NCI-H2029 treated with DMSO at 0.1 percent for 48 hours (cell line): Measurements from ENCODE around the gene FAM174C.

Experiments
- DNase-seq: peaks from one replicate; lab custom pipeline; 2025; lab: John Stamatoyannopoulos, UW

FAM174C gene

GRCh38 chr19:1286487-1287353 lies 11.4 kb downstream of the FAM174C start:
- DNase-seq = no peak

- DNase-seq = no peak
These were observed 12.3 kb downstream of the FAM174C start for GRCh38 chr19:1287354-1288225.

- no peak for DNase-seq
These were observed 12.9 kb downstream of the FAM174C start for GRCh38 chr19:1288226-1288612.

- DNase-seq = no peak
These were observed 13.7 kb downstream of the FAM174C start for GRCh38 chr19:1288833-1289685.

GRCh38 chr19:1289686-1290025 lies 14.3 kb downstream of the FAM174C start:
- DNase-seq = no peak

GRCh38 chr19:1290196-1290702 lies 14.9 kb downstream of the FAM174C start:
- DNase-seq = no peak

GRCh38 chr19:1290703-1291651 lies 15.6 kb downstream of the FAM174C start:
- no peak for DNase-seq

GRCh38 chr19:1291761-1292418 lies 16.6 kb downstream of the FAM174C start:
- DNase-seq = no peak

GRCh38 chr19:1292419-1293151 lies 17.3 kb downstream of the FAM174C start:
- no peak for DNase-seq

GRCh38 chr19:1293782-1294604 lies 18.7 kb downstream of the FAM174C start:
- DNase-seq = no peak

- no peak for DNase-seq
These were observed 19.4 kb downstream of the FAM174C start for GRCh38 chr19:1294688-1295087.

- no peak for DNase-seq
These were observed 20.1 kb downstream of the FAM174C start for GRCh38 chr19:1295169-1296012.

- DNase-seq = no peak
These were observed 20.7 kb downstream of the FAM174C start for GRCh38 chr19:1296078-1296477.

- no peak for DNase-seq
These were observed 21.4 kb downstream of the FAM174C start for GRCh38 chr19:1296575-1297271.

- no peak for DNase-seq
These were observed 22.9 kb downstream of the FAM174C start for GRCh38 chr19:1298235-1298634.

- no peak for DNase-seq
These were observed 24.5 kb downstream of the FAM174C start for GRCh38 chr19:1299801-1300200.
